Regular cardiac myocyte (primary cell): Measurements from ENCODE around the gene COG2. TPM values are rescaled to one million over a fixed set of nuclear protein-coding genes. Genes with fewer than 3 reads are reported as not detected.

Experiments
- total RNA-seq: library from RNA; depleted of rRNA; stranded (reverse); fragments of >200 nt; gene quantifications from 2 replicates; pipeline ENCODE4 v1.2.3, GENCODE V29; 2014

The COG2 gene
- total RNA-seq, result 16.3 and 20.3 TPM in 2 replicates

GRCh38 chr1:230642263-230642959 is at the start of gene COG2:
COG2 (plus strand) TSS chr1:230642481; CDS start chr1:230642607, 126 bp downstream.

GRCh38 chr1:230713915-230714764 is 71.9 kb downstream of the COG2 start, which contains the start of gene AGT:
AGT (minus strand) TSS chr1:230714122; CDS start chr1:230710823, 3,299 bp downstream.

Other genes starting within 250 kb of the COG2 start
- gene PGBD5, start 216.1 kb upstream of the COG2 start, total RNA-seq, result under 0.01 TPM in 2 replicates
- 0.19 and 5.4 TPM in 2 replicates for gene AGT, start 71.6 kb downstream of the COG2 start, total RNA-seq
- not detected in 2 replicates for gene CAPN9, start 104.9 kb downstream of the COG2 start, total RNA-seq
- 43.1 and 100 TPM in 2 replicates for gene C1orf198, start 226.0 kb downstream of the COG2 start, total RNA-seq